BJ (cell line): ENCODE results near the gene TM2D3. TPM values are rescaled to one million over a fixed set of nuclear protein-coding genes. Genes with fewer than 3 reads are reported as not detected.

Experiments
- CTCF ChIA-PET: fragments of 350-600 bp; formaldehyde crosslinking; extraction: SDS; loops from one replicate; lab custom pipeline; 2021; ENCODE audit warnings: antibody characterized with exemption, inconsistent platforms; lab: Yijun Ruan, JAX
- POLR2A ChIA-PET: fragments of 300-600 bp; sonication (Branson Sonifier 250); formaldehyde crosslinking; extraction: SDS; loops from one replicate; lab custom pipeline; 2021; ENCODE audit warnings: antibody characterized with exemption; lab: Charles Lee
- DNase-seq: peaks from one replicate; pipeline ENCODE4 v3.0.0-alpha.2; 2011; ENCODE audit warnings: low read depth
- H3K27me3 ChIP-seq: 2 replicates; pipeline ENCODE4 v1.6.0; 2011; ENCODE audit warnings: low read length; ENCODE audit not compliant: control insufficient read depth, insufficient read depth
- H3K36me3 ChIP-seq: 2 replicates; pipeline ENCODE4 v1.5.1; 2011; ENCODE audit warnings: low read length; ENCODE audit not compliant: control insufficient read depth, insufficient read depth
- H3K4me3 ChIP-seq: 2 replicates; pipeline ENCODE4 v1.5.1; 2011; ENCODE audit warnings: low read depth, mild to moderate bottlenecking, control low read depth, low read length
- polyA plus RNA-seq: library from polyadenylated mRNA; depleted of rRNA; stranded (reverse); fragments of >200 nt; gene quantifications from 2 replicates; pipeline ENCODE4 v1.2.3, GENCODE V29; 2011
- TF ChIP-seq, protein P1 (sequence below): IDR thresholded peaks from 2 replicates; pipeline ENCODE4 v1.5.1; 2011; ENCODE audit warnings: low read depth, mild to moderate bottlenecking, control low read depth, inconsistent platforms, low read length, moderate library complexity; ENCODE audit not compliant: insufficient read depth

Gene TM2D3
- polyA plus RNA-seq, 1 experiment, result 34.7 TPM

DNA sequence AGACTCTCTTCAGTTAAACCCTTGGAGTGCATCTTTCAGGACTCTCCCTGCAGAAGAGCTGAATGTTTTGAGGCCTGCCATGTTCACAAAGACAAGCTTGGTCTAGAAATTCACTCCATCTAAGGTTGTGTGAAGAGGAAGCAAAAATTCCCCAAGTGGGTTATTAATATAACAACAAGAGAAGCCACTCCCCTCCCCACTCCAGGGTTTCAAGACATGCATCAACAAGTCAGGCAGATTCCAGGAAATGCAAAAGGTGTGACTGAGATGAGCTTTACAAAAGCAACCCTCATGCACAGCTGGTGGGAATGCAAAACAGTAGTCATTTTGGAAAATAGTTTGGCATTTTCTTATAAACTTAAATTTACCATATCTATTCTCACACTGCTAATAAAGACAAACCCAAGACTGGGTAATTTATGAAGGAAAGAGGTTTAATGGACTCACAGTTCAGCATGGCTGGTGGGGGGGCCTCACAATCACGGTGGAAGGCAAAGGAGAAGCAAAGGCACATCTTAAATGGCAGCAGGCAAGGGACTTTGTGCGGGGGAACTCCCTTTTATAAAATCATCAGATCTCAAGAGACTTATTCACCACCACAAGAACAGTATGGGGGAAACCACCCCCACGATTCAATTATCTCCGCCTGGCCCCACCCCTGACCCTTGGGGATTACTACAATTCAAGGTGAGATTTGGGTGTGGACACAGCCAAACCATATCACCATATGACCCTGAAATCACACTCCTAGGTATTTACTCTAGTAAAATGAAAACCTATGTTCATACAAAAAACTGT, 40.8 kb upstream of the TM2D3 start:
- ChIA-PET POLR2A (no interaction called here), CTCF (no interaction called here)
- TF ChIP-seq, protein P1, sequence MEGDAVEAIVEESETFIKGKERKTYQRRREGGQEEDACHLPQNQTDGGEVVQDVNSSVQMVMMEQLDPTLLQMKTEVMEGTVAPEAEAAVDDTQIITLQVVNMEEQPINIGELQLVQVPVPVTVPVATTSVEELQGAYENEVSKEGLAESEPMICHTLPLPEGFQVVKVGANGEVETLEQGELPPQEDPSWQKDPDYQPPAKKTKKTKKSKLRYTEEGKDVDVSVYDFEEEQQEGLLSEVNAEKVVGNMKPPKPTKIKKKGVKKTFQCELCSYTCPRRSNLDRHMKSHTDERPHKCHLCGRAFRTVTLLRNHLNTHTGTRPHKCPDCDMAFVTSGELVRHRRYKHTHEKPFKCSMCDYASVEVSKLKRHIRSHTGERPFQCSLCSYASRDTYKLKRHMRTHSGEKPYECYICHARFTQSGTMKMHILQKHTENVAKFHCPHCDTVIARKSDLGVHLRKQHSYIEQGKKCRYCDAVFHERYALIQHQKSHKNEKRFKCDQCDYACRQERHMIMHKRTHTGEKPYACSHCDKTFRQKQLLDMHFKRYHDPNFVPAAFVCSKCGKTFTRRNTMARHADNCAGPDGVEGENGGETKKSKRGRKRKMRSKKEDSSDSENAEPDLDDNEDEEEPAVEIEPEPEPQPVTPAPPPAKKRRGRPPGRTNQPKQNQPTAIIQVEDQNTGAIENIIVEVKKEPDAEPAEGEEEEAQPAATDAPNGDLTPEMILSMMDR, result no peak

GRCh38 chr15:101689901-101690300, 37.7 kb upstream of the TM2D3 start:
- POLR2A ChIA-PET, result no interaction called here
- H3K4me3 ChIP-seq, result no peak overlapping the region
- peaks cover 2% of the 10 kb centered on the region for H3K36me3 ChIP-seq
- CTCF ChIA-PET, result no interaction called here
- TF ChIP-seq, protein P1, result no peak
- H3K27me3 ChIP-seq, result no peaks in the 10 kb centered on the region
- DNase-seq, result no peak

More for the DNA sequence above, 40.8 kb upstream of the TM2D3 start:
- no peaks in the 10 kb centered on the region for H3K27me3 ChIP-seq
- DNase-seq, result no peak
- H3K4me3 ChIP-seq, result no peak overlapping the region
- H3K36me3 ChIP-seq, result peaks cover 2% of the 10 kb centered on the region

DNA sequence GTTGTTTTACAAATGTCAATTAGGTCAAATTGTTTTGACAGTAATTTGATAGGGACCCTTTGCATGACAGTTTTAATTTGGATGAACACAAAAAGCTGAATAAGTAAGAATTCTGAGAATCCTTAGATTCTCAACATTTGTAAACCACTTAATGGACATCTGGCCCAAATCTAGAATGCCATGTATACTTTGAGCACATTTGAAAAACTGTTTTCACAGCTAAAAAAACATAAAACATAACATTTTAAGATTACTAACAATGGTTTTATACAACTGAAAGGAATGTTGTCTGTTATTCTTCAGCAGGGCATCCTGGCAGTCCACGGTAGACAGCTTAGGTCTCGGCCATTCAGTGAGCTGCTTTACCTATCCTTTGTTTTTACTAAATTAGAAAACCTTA, 34.5 kb upstream of the TM2D3 start:
- Histone ChIP-seq H3K27me3 (no peaks in the 10 kb centered on the region), H3K4me3 (no peak overlapping the region), H3K36me3 (no peaks in the 10 kb centered on the region; the same call in 1 of the 2 replicates)
- ChIA-PET POLR2A (no interaction called here), CTCF (interaction anchor here (0.7 to 1.0 kb wide), 2 partner anchors 13 to 21 kb away, joined by 3 read pairs; no protein-coding TSS in a partner anchor)
- TF ChIP-seq, protein P1, result no peak
- DNase-seq, result no peak

- ChIA-PET POLR2A (no interaction called here), CTCF (interaction anchor here (1.6 kb wide), 1 partner anchor 19 kb away, joined by 5 read pairs; no protein-coding TSS in a partner anchor)
- H3K27me3 ChIP-seq, result no peaks in the 10 kb centered on the region
- H3K4me3 ChIP-seq, result no peak overlapping the region
- peaks cover 1% of the 10 kb centered on the region; the same call in 1 of the 2 replicates for H3K36me3 ChIP-seq
- TF ChIP-seq, protein P1, result no peak
- DNase-seq, result no peak
Measured at GRCh38 chr15:101684877-101685276, 32.7 kb upstream of the TM2D3 start.

GRCh38 chr15:101684384-101684783, 32.2 kb upstream of the TM2D3 start:
- peaks cover 2% of the 10 kb centered on the region for H3K36me3 ChIP-seq
- ChIA-PET CTCF (interaction anchor here (0.5 to 1.6 kb wide), 2 partner anchors 19 to 152 kb away, joined by 3 to 5 read pairs; no protein-coding TSS in a partner anchor), POLR2A (no interaction called here)
- TF ChIP-seq, protein P1, result no peak
- no peak overlapping the region for H3K4me3 ChIP-seq
- DNase-seq, result peak; percentile 85
- no peaks in the 10 kb centered on the region for H3K27me3 ChIP-seq
